Neural crest cell (in vitro differentiated cells): ENCODE results near the gene DDX3X. TPM values are rescaled to one million over a fixed set of nuclear protein-coding genes. Genes with fewer than 3 reads are reported as not detected.

Source experiments
- DNase-seq: peaks from one replicate; pipeline ENCODE4 v3.0.0; 2021; ENCODE audit warnings: low read depth, mixed read lengths, low spot score
- H3K27ac Mint-ChIP-seq: one replicate; pipeline ENCODE4 v1.8.0; 2021; ENCODE audit warnings: mild to moderate bottlenecking, mixed read lengths; ENCODE audit not compliant: unreplicated experiment
- H3K27me3 Mint-ChIP-seq: 2 replicates; pipeline ENCODE4 v1.8.0; 2021; ENCODE audit warnings: low read depth, mild to moderate bottlenecking, mixed read lengths
- H3K36me3 Mint-ChIP-seq: 2 replicates; pipeline ENCODE4 v1.8.0; 2021; ENCODE audit warnings: low read depth, mild to moderate bottlenecking, mixed read lengths
- H3K4me1 Mint-ChIP-seq: 2 replicates; pipeline ENCODE4 v1.8.0; 2021; ENCODE audit warnings: mixed read lengths
- H3K4me3 Mint-ChIP-seq: one replicate; pipeline ENCODE4 v1.8.0; 2021; ENCODE audit warnings: mild to moderate bottlenecking, mixed read lengths
- H3K9me3 Mint-ChIP-seq: 2 replicates; pipeline ENCODE4 v1.8.0; 2021; ENCODE audit warnings: mixed read lengths
- CTCF ChIP-seq: fragments of 200-600 bp; sonication (generic); conservative IDR thresholded peaks from 2 replicates; pipeline ENCODE4 v1.5.0; 2021; ENCODE audit warnings: antibody characterized with exemption, mild to moderate bottlenecking
- total RNA-seq: library from RNA; stranded (reverse); gene quantifications from 2 replicates; pipeline ENCODE4 v1.2.1, GENCODE V29; 2021

The DDX3X gene
- total RNA-seq, 1 donor from 2014 or later, result 300 TPM

DNA sequence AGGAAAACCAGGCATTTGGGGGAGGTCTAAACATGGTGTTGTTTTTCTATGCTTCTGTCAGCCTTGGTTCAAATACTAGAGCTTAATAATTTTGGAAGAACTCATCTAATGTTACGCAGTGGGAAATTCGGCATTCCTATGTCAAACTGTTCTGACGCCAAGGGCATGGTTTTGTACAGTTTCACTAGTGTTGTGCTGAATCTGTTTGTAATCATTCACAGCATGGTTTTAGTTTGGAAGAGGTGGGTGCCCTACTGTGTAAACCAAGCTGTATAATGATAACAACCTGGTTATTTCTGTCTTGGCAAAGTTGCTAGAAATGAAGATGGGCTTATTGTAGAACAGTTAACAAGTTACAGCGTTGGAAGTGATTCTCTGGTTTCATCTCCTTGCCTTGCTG, 5.2 kb downstream of the DDX3X start:
- Mint-ChIP-seq H3K4me1 (peaks cover 25% of the 10 kb centered on the region), H3K27me3 (peaks cover 8% of the 10 kb centered on the region), H3K4me3 (peak overlapping the region; percentile 10), H3K9me3 (no peaks in the 10 kb centered on the region), H3K36me3 (peaks cover 32% of the 10 kb centered on the region), H3K27ac (no peak overlapping the region)
- TF ChIP-seq CTCF, result no peak
- no peak for DNase-seq

DNA sequence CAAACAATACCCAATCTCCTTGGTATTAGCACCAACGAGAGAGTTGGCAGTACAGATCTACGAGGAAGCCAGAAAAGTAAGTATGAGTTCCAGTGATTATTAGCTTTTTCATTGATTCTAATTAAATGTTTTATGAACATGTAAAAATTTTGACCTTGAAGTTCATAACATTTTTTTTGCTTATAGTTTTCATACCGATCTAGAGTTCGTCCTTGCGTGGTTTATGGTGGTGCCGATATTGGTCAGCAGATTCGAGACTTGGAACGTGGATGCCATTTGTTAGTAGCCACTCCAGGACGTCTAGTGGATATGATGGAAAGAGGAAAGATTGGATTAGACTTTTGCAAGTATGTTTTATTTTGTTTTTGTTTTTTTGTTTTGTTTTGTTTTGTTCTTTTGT, 10.1 kb downstream of the DDX3X start:
- Mint-ChIP-seq H3K9me3 (no peaks in the 10 kb centered on the region), H3K4me1 (no peaks in the 10 kb centered on the region), H3K36me3 (peaks cover 35% of the 10 kb centered on the region), H3K27me3 (no peaks in the 10 kb centered on the region), H3K27ac (no peak overlapping the region), H3K4me3 (no peak overlapping the region)
- no peak for TF ChIP-seq CTCF
- DNase-seq, result no peak

- H3K36me3 Mint-ChIP-seq, result peaks cover 27% of the 10 kb centered on the region
Observed at GRCh38 chrX:41347186-41347585, 13.2 kb downstream of the DDX3X start.

DNA sequence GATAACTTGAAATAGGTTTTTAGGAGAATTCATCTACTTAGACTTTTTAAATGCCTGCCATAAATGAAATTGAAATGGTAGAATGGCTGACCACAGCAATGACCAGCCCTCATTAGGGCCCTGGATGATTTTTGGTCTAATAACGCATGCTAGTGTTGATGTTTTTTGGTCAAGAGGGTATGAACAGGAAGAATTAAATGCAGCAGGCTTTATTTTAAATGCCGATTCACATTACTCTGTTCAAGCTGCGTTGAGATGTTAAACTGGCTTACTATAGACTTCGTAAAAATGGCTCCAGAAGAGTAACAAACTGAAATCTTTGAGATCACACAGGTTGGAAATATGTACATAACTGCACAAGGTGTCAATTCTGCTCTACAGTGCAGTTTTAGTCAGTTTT, 14.6 kb downstream of the DDX3X start:
- Mint-ChIP-seq H3K4me3 (no peak overlapping the region), H3K9me3 (peaks cover 3% of the 10 kb centered on the region), H3K27ac (no peak overlapping the region), H3K36me3 (peaks cover 21% of the 10 kb centered on the region), H3K27me3 (no peaks in the 10 kb centered on the region), H3K4me1 (no peaks in the 10 kb centered on the region)
- no peak for TF ChIP-seq CTCF
- no peak for DNase-seq

More at GRCh38 chrX:41347186-41347585, 13.2 kb downstream of the DDX3X start:
- Mint-ChIP-seq H3K4me3 (peak overlapping the region; percentile 5), H3K4me1 (no peaks in the 10 kb centered on the region), H3K27me3 (no peaks in the 10 kb centered on the region), H3K27ac (no peak overlapping the region), H3K9me3 (peaks cover 2% of the 10 kb centered on the region)
- no peak for DNase-seq
- no peak for TF ChIP-seq CTCF

DNA sequence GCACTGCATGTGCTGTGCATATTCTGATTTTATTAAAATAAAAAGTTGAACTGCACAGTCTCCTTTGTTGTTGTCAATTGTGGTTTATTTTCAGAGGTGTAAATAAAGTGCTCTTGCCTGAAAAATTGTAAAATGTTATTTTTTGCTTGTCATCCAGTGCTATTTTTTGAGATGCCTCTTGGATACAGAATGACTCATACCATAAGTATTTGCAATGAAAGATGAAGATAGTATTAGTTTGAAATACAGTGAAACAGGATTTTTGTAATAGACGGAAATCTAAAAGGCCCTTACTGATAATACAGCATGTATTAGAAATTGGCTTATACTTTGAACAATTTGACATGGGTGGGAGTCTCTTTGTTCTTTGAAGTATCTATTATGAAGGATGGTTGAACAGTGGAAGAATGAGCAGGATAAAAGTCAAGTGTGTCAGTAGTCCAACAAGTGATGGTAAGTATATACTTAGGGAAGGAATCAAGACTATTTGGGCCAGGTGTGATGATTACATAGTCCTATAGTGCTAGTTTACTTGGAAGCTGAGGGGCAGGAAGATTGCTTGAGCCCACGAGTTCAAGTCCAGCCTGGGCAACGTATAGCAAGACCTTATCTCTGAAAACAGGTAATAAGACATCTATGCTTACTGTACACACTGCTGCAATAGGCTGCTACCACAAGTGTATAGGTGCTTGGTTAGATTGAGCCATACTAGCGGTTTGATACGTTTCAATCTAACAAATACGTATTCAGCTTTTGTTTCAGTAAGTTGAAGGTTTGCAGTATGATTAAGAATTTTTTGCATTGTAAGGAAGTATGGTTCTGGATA, 16.4 kb downstream of the DDX3X start:
- Mint-ChIP-seq H3K36me3 (peaks cover 11% of the 10 kb centered on the region), H3K27ac (no peak overlapping the region)

More for the DNA sequence above, 16.4 kb downstream of the DDX3X start:
- no peak for DNase-seq
- no peaks in the 10 kb centered on the region for H3K4me1 Mint-ChIP-seq
- H3K9me3 Mint-ChIP-seq, result peaks cover 3% of the 10 kb centered on the region
- H3K27me3 Mint-ChIP-seq, result no peaks in the 10 kb centered on the region
- TF ChIP-seq CTCF, result no peak
- H3K4me3 Mint-ChIP-seq, result no peak overlapping the region
